GM18508 (cell line): ENCODE results near the gene SLC25A11.

ENCODE experiments used
- ATAC-seq: cut with Tn5 transposase; IDR thresholded peaks from one replicate; pipeline ENCODE4 v1.9.1; 2021; ENCODE audit warnings: moderate number of reproducible peaks; ENCODE audit not compliant: insufficient read depth, unreplicated experiment

Gene SLC25A11

DNA sequence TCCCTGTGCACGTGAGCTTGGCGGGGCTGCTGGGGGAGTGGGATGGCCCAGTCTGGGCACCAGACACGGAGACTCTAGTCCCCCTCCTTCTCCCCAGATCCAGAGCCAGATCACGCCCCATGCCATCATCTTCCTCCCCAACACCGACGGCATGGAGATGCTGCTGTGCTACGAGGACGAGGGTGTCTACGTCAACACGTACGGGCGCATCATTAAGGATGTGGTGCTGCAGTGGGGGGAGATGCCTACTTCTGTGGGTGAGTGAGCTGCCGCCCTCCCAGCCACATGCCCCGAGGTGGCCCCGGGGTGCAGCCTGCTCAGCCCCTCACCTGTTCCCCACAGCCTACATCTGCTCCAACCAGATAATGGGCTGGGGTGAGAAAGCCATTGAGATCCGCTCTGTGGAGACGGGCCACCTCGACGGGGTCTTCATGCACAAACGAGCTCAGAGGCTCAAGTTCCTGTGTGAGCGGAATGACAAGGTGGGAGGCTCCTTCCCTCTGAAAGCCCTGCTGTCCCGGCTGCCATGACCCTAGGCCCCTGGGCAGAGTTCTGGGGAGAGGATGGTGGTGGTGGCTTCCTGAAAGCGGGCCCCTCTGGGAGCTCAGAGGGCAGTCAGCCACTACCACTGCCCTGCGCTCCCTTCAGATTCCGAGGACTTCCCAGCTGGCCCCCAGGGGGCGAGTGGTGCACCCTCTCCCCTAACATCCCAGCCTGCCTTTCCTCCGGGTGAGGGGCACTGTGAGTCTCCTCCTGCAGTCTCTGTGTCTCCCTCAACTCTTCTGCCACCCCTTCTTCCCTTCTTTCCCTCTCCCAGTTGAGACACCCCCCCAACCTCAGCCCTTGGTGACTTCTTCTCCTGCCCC, 43.3 kb downstream of the SLC25A11 start:
- ATAC-seq: no peak

DNA sequence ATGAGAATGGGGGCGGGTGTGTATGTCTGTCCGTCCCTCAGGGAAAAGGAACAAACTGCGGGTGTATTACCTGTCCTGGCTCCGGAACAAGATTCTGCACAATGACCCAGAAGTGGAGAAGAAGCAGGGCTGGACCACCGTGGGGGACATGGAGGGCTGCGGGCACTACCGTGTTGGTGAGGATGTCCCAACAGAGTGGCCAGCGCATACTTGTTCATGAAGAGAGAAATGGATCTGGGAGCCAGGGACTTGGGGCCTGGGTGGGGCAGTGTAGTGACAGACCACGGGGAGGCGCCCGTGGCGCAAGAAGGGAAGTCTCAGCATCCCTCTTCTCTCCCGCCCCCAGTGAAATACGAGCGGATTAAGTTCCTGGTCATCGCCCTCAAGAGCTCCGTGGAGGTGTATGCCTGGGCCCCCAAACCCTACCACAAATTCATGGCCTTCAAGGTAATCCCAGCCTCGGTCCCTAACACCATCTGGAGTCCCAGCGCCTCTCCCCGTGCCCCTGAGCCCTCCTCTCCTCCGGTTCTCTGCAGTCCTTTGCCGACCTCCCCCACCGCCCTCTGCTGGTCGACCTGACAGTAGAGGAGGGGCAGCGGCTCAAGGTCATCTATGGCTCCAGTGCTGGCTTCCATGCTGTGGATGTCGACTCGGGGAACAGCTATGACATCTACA, 44.1 kb downstream of the SLC25A11 start:
- ATAC-seq: no peak

DNA sequence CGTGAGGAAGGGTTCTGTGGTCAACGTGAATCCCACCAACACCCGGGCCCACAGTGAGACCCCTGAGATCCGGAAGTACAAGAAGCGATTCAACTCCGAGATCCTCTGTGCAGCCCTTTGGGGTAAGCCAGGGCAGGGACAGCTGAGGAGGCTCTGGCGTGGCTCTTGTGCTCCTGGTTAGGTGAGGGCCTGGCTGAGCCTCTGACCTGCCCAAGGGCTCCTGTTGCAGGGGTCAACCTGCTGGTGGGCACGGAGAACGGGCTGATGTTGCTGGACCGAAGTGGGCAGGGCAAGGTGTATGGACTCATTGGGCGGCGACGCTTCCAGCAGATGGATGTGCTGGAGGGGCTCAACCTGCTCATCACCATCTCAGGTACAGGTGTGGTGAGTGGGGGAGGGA, 44.7 kb downstream of the SLC25A11 start:
- ATAC-seq: no peak

DNA sequence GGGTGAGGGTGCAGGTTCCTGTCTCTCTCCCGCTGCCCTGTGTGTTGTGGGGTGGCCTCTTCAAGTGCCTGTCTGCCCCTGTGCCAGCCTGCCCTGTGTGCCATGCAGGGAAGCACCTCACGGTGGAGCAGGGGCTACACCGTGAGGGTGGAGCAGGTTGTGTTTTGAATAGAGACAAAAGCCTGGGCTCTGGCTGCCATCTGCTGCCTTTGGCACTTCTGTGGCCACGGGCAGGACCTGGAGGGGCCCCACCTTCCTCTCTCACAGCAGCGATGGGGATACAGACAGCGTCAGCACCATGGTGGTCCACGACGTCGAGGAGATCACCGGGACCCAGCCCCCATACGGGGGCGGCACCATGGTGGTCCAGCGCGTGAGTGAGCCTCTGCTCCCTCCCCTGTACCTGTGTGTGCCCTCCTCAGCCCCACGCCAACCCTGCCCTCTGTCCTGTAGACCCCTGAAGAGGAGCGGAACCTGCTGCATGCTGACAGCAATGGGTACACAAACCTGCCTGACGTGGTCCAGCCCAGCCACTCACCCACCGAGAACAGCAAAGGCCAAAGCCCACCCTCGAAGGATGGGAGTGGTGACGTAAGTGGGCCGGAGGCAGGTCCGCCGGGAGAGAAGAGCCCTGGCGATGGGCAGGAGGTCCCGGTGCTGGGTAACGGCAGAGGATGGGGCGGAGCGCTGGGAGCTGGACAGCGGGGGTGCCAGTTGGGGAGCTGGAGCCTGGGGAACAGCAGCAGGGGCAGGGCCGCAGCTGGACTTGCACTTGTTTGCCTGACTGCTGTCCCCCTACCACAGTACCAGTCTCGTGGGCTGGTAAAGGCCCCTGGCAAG, 45.9 kb downstream of the SLC25A11 start:
- ATAC-seq: no peak

DNA sequence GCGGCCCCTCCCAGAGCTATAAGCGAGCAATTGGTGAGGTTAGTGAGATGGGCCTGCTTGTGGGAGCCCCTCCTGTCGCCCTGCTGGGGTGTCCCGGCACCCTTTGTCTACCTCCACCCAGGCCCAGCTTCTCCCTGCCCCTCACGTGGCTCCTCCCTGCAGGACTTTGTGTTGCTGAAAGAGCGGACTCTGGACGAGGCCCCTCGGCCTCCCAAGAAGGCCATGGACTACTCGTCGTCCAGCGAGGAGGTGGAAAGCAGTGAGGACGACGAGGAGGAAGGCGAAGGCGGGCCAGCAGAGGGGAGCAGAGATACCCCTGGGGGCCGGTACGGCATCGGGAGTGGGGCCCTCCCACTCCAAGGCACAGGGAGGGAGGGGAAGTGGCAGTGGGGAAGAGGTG, 46.6 kb downstream of the SLC25A11 start:
- ATAC-seq: no peak

DNA sequence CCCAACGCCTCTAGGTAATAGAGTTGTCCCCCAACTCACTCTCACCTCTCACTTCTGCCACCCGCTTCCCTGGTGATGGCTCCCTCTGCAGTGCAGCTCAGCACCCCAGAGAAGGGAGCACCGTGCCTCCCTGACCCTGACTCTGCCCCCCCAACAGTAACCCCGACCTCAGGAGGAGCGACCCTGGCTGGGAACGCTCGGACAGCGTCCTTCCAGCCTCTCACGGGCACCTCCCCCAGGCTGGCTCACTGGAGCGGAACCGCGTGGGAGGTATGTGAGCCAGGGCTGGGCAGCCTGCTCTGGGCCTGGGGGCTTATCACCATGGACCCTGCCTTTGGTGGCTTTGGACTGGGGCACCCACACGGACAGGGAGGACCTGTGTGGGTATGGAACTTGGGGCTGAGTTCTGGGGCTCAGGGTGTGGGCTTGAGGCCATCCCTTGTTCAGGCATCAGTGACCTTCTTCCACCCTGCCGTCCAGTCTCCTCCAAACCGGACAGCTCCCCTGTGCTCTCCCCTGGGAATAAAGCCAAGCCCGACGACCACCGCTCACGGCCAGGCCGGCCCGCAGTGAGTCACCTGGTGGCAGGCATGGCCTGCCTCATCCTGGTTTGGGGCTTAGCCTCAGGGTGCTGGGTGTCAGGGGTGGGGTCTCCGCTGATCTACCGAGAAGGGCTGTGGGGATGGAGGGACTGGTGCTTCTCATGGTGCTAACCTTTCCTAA, 47.2 kb downstream of the SLC25A11 start:
- ATAC-seq: no peak

DNA sequence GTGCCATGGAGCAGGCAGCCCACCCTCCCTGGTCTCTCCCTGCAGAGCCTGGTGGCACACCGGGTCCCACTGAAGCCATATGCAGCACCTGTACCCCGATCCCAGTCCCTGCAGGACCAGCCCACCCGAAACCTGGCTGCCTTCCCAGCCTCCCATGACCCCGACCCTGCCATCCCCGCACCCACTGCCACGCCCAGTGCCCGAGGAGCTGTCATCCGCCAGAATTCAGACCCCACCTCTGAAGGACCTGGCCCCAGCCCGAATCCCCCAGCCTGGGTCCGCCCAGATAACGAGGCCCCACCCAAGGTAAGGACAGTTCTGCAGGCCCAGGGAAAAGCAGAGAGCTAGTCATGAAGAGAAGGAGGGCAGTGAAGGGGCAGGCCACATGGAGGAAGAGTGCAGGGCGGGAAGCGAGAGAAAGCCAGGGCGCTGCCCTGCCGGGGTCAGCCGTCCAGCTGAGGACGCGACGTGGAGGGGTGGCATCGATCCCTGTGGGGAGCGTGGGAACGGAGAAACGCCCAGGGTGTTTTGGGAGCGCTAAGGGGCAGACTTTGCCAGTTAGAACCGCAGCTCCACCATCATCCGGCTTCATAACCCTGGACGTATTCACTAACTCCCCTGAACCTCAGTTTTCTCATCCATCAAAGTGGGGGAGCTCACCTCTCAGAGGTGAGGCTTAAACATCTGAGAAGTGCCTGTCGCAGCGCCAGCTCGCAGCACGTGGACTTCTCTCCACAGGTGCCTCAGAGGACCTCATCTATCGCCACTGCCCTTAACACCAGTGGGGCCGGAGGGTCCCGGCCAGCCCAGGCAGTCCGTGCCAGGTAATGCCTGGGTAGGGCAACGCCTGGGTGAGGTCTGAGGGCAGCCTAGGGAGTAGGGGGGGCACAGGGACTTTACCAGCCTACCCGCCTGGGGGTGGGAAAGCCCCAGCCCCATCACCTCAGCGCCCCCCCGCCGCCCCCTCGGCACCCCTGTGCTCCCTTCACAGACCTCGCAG, 48.1 kb downstream of the SLC25A11 start:
- no peak for ATAC-seq

DNA sequence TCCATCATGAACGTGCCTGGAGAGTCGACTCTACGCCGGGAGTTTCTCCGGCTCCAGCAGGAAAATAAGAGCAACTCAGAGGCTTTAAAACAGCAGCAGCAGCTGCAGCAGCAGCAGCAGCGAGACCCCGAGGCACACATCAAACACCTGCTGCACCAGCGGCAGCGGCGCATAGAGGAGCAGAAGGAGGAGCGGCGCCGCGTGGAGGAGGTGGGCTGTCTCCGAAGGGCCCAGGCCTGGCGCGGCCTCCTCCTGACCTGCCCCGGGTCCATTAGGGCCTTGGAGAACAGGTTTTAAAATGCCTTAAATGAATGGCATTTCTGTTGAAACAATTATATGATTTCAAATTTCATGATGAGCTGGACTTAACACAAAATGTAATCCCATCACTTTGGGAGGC, 52.3 kb downstream of the SLC25A11 start:
- no peak for ATAC-seq
